Vagina (tissue), 2 donors: ENCODE measurements around the gene KCNN3.

ENCODE experiments used
- CTCF ChIP-seq, 3 experiments: fragments of 450-650 bp in 2 of 3; fragments of 200-600 bp in 1 of 3; sonication (generic) in 1 of 3; IDR thresholded peaks; one replicate each; pipeline ENCODE4 v1.5.1; 2017 to 2019; ENCODE audit warnings: antibody characterized with exemption in 3 of 3, mild to moderate bottlenecking in 2 of 3, moderate library complexity in 2 of 3
- POLR2A ChIP-seq, 2 donors: fragments of 450-650 bp; IDR thresholded peaks; one replicate each; pipeline ENCODE4 v1.6.1; 2017; ENCODE audit warnings: antibody characterized with exemption in 2 of 2, mild to moderate bottlenecking in 2 of 2, moderate library complexity in 2 of 2

GRCh38 chr1:154808261-154808908, 61.7 kb downstream of the KCNN3 start:
- TF ChIP-seq CTCF (IDR thresholded peaks at IDR 0.05) (no peak), POLR2A (IDR thresholded peaks at IDR 0.05) (no peak)
